Mononuclear cell (primary cell): Measurements from ENCODE around the gene RPS29. TPM values are rescaled to one million over a fixed set of nuclear protein-coding genes. Genes with fewer than 3 reads are reported as not detected.

Experiments used
- H3K27me3 ChIP-seq: 2 replicates; pipeline ENCODE4 v1.6.0; 2011; ENCODE audit warnings: low read length, control low read depth; ENCODE audit not compliant: insufficient read depth
- H3K4me1 ChIP-seq: 2 replicates; pipeline ENCODE4 v1.5.1; 2011; ENCODE audit warnings: mild to moderate bottlenecking, low read length, control low read depth; ENCODE audit not compliant: insufficient read depth
- H3K4me3 ChIP-seq: 2 replicates; pipeline ENCODE4 v1.5.1; 2011; ENCODE audit warnings: mild to moderate bottlenecking, low read length, moderate library complexity
- H3K9me3 ChIP-seq: 2 replicates; pipeline ENCODE4 v1.5.1; 2011; ENCODE audit warnings: low read depth, mild to moderate bottlenecking, control low read depth, low read length
- total RNA-seq: library from RNA; depleted of rRNA; stranded (reverse); fragments of >200 nt; gene quantifications from one replicate; pipeline ENCODE4 v1.2.3, GENCODE V29; 2012

RPS29 gene
- total RNA-seq, 1 donor = 7,710 TPM

- no peaks in the 10 kb centered on the region for H3K4me1 ChIP-seq
- H3K4me3 ChIP-seq = no peak overlapping the region
- H3K9me3 ChIP-seq = no peaks in the 10 kb centered on the region
- H3K27me3 ChIP-seq = no peaks in the 10 kb centered on the region
These were observed 39.4 kb downstream of the RPS29 start for GRCh38 chr14:49546766-49547165.

DNA sequence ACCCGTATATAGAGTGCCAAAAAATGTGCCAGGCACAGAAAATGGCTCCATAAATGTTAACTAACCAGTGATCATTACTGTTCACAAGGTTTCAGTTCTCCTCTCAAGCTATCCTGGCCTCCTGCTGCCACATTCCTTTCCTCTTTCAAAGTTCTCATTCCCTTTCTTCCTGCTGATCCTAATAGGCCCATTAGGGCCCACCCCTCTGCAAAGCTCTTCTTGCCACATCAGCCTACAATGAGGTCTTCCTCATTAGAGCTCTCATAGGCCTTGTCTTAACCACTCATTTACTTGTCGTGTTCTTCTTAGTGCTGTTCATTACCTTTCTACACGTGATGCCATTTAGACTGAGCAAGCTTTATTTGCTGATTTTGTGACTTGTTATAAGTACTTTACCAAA lies 40.5 kb downstream of the RPS29 start:
- Histone ChIP-seq H3K4me3 (no peak overlapping the region), H3K4me1 (no peaks in the 10 kb centered on the region), H3K27me3 (no peaks in the 10 kb centered on the region), H3K9me3 (no peaks in the 10 kb centered on the region)

GRCh38 chr14:49545071-49545470 lies 41.1 kb downstream of the RPS29 start:
- Histone ChIP-seq H3K4me3 (no peak overlapping the region), H3K4me1 (no peaks in the 10 kb centered on the region), H3K9me3 (no peaks in the 10 kb centered on the region), H3K27me3 (no peaks in the 10 kb centered on the region)

DNA sequence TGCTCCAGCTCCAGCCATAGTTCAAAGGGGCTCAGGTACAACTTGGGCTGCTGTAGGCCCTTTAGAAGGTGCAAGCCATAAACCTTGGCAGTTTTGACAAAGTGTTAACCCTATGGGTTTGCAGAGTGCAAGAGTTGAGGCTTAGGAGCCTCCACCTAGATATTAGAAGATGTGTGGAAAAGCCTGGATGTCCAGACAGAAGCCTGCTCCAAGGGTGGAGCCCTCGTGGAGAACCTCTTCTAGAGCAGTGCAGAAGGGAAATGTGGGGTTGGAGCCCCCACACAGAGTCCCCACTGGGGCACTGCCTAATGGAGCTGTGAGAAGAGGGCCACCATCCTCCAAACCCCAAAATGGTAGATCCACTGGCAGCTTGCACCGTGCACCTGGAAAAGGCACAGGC lies 45.1 kb downstream of the RPS29 start:
- no peaks in the 10 kb centered on the region for H3K4me1 ChIP-seq

DNA sequence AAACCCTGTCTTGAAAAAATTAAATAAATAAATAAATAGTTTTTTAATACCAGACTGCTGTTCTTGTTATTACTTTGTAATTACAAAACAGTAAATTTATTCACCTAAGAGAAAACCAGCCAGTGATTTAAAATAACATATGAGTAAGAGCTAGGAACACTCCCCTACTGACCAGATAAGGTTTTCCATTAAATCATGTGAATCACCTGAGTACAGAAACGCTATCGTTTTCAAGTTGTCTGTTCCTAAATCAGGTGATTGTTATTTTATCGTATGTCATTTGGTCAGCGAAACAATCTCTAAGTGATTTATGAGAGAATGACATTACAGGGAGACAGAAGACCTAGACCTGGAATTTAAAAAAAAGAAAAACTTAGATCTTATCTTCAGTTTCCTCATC lies 47.3 kb downstream of the RPS29 start:
- Histone ChIP-seq H3K27me3 (no peaks in the 10 kb centered on the region), H3K4me1 (no peaks in the 10 kb centered on the region), H3K9me3 (no peaks in the 10 kb centered on the region), H3K4me3 (no peak overlapping the region)

More for the DNA sequence above, 45.1 kb downstream of the RPS29 start:
- Histone ChIP-seq H3K4me3 (no peak overlapping the region), H3K27me3 (no peaks in the 10 kb centered on the region), H3K9me3 (no peaks in the 10 kb centered on the region)

Other genes starting within 250 kb of the RPS29 start
- gene LRR1, start 12.6 kb upstream of the RPS29 start, total RNA-seq = 10.8 TPM
- 324 TPM for gene RPL36AL, start 34.2 kb upstream of the RPS29 start, total RNA-seq
- gene MGAT2, start 34.4 kb upstream of the RPS29 start, total RNA-seq = 37.0 TPM
- gene DNAAF2, start 48.9 kb upstream of the RPS29 start, total RNA-seq = 8.3 TPM
- 3.1 TPM for gene POLE2, start 101.8 kb upstream of the RPS29 start, total RNA-seq
- gene KLHDC1, start 106.7 kb upstream of the RPS29 start, total RNA-seq = 14.9 TPM
- gene KLHDC2, start 181.8 kb upstream of the RPS29 start, total RNA-seq = 116 TPM